Measurements from ENCODE around the gene UCHL3.

UCHL3 gene

DNA sequence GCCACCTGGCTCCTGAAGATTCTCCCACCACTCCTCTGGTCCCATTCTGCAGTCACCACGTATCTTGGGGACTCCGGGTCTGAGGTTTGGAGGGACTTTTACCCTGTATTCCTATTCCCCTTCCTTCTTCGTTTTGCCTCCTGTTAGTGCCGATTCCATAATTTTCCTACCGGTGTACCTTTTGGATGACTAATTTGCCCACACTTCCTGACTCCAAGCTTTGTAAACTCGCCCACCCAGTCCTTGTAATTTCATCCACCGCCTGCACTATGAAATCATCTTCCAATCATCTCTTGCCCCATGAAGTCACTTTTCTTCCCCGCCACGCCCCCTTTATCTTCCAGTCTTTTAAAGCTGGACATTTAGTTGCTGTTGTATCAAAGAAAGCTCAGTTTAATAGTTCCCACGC lies 572 bp downstream of the UCHL3 start:
- DNase-seq, result peak; percentile 26

DNA sequence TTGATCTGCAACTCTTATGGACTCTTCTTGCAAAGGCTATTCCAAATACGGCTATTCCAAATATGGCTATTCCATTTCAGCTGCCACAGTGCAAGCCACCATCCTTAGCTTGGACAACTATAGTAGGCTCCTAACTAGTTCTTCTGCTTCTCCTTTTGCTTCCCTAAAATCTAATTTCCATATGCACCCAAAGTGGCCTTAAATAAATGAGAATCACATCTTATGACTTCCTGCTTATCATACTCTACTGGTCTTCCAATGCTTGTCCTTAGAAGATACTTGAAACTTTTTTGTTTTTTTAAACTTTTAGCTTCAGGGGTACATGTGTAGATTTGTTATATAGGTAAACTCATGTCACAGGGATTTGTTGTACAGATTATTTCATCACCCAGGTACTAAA lies 4.9 kb downstream of the UCHL3 start:
- no peak for DNase-seq

DNA sequence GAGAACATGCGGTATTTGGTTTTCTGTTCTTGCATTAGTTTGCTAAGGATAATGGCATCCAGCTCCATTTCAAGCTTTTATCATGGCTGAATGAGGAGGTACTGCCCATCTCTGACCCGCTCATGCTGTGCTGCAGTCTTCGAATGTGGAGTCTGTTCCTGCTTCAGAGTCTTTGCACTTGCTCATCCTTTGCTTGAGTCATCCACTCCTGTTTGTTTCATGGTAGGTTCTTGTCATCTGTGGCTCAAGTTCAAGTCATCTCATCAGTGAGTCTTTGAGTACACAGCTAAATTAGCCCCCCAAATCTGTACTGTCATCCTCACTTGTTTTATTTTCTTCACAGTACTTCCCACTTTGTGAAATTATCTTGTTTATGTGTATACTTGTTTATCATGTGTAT lies 5.4 kb downstream of the UCHL3 start:
- DNase-seq, result no peak

DNA sequence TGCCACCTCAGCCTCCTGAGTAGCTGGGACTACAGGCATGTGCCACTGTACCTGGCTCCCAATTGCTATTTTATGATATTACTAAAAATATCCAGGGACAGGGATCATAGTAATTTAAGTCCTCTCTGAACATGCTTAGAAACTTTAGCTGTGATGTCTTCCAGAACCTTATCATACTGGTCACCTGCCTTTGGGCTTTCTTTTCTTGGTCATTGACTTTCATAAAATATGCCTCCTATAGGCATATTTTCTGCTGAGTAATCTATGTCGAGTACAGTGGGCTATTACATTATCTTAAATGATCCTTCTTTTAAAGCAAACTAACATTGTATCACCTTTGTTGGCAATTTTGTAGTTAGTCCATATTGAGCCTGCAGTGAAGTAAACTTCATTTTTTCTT lies 6.2 kb downstream of the UCHL3 start:
- no peak for DNase-seq

DNA sequence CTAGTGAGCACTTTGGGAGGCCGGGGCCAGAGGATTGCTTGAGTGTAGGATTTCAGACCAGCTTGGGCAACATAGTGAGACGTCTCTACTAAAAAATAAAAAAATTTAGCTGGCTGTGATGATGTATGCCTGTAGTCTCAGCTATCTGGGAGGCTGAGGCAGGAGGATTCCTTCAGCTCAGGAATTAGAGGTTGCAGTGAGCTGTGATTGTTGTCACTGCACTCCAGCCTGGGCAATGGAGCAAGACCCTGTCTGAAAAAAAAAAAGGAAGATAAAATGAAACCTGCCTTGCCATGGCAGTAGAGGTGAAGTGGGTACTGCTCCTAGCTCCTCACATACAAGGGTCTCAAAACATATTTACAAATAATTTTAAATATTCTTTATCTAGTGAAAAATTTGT lies 7.4 kb downstream of the UCHL3 start:
- DNase-seq, result no peak

DNA sequence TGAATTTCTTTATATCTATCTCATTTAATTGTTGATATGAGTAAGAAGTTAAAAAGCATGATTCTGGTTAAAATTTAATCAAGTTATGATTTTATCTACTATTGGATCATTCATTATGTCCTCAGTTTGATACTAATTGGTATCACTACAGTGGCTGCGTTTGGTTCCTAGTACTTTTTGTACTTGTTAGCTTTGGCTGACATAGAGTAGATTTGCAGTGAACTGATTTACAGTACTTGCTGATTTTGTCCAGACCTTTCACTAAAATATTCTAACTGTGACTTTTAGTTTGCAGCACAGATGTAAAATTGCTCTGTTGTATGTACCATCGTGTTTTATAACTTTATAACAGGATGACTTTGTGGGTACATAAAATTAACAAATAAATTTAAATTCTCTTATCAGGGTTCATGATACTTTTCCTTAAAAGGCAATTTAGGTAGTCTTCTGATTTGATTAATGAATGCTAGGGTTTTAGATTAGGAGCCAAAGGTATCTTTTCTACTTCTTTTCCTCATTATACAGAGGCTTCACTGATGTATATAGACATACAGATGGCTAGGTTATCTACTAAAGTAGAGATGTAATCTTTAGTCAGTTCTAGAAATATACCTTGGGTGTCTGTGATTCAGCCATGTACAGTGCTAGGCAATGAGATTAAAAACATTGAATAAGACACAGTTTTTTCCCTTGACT lies 8.7 kb downstream of the UCHL3 start:
- no peak for DNase-seq

DNA sequence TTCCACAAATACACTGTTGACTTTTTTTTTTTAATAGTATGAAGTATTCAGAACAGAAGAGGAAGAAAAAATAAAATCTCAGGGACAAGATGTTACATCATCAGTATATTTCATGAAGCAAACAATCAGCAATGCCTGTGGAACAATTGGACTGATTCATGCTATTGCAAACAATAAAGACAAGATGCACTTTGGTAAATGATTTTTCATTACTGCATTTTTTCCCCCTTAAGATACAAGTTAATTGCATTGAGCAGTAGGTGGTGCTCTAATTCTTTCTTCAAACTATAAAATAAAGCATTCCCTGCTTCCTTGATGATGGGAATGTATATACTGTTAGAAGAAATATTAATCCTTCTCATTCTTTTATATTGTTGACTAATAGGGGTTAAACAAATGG lies 17.1 kb downstream of the UCHL3 start:
- no peak for DNase-seq

DNA sequence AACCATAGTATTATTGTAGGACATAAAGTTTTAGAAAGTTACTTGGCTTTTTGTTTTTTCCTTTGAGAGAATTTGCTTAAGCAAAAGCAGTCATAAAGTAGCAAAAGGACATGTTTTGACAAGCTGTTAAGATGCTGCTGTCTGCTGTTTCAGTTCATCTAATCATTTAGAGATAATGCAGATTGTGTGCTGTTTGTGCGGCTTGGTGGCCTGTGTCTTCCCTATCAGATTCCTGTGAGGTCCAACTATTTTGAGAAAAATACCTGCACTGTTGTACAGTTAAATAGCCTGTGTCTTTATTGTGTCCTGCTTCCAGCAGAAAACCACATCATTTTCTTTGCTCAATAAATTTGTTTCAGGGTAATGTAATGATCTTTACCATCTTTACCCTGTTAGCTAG lies 20.0 kb downstream of the UCHL3 start:
- DNase-seq, result no peak

DNA sequence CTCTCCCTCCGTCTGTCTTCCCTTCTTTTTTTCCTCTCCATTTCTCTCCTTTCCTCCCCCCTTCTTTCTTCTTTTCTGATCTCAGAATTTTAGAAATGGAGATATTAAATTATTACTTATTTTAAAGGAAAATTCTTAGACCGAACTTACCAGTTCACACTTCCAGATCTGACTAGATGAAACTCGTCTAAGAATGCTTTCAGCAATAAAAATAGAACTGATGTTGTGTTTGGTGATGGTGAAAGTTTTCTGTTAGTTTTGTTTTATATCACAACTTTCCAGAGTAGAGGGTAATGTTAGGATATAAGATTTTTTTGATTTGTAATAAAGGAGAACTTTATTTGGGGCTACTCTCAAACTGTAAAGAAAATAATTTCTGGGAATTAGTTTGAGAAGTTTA lies 29.9 kb downstream of the UCHL3 start:
- DNase-seq, result no peak

DNA sequence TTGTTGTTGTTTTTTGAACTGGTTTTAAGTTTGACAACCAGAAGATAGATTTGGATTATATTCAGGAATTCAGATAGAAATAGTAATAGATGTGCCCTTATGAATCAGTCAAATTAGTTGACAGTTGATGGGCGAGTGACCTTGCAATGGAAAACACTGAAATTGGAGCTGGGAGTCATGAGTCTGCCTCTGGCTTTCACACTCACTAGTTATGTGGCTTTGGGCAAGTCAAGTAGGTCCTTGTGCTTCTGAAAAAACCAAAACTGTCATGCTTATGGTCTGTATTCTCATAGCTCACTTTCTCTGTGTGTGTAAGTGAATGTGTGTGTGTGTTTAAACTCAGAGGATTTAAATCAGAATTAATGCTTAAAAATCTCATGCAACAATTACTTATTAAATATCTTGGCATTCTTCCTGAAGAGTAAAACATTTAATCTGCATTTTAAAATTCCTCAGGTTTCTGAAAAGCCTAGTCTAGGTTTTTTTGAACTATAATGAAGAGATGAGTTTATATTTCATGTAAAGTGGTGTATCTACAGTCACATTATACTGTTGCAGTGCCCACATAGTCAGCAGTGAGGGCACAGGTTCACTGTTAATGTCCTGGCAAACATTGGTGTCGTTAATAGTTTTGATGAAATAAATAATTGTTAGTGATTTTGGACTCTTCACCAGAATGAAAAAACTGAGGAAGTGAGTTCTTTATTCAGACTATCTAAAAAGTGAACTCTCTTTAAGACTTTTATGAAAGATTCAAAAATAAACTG lies 32.5 kb downstream of the UCHL3 start:
- DNase-seq, result no peak

DNA sequence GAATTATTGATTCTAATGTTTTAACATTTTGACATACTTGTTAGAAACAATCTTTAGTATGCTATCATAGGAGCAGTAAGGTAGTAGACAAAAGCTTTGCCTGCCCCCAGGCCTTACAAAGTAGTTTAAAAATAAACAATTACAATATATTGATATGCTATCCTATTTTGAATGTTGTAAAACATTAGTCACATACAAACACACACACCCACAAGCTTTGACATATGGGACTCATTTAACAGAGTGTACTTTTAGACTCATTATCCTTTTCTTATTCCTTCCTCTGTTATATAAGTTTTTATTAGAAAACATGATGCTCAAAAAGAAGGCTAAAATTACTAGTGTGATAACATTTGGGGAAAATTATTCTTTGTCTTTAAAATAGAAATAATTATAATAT lies 33.5 kb downstream of the UCHL3 start:
- no peak for DNase-seq

DNA sequence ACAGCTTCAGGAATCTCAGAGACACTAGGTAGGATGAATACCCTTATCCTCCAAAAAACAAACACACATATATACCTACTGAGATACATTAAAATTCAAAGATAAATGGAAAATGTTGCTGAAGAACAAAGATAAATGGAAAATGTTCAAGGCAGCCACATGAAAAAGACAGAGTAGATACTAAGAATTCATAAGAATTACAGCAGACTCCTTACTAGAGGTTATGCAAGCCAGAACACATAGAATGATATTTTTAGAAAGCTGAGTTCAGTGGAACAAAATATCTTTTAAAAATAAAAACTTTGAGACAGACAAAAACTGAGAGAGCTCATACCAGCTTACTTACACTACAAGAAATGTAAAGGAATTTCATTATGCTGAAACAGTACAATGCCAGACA lies 35.6 kb downstream of the UCHL3 start:
- DNase-seq, result no peak

DNA sequence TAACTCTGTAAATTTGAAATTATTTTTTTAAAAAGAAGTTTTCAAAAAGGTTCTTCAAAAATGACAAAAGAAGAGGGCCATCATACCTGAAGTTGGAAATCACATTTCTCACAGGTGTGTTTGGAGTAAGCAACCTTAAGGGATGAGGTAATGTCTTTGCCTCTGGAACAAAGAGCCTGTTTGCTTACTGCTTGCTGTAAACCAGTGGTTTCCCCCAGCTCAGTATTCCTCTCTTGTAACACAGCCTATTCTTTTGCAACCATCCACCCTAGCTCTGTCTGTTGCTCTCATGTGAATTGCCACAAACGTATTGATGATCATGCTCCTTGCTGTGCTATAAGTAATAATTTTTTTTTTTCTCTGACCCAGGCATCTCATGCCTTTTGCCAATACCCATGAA lies 38.1 kb downstream of the UCHL3 start:
- no peak for DNase-seq

DNA sequence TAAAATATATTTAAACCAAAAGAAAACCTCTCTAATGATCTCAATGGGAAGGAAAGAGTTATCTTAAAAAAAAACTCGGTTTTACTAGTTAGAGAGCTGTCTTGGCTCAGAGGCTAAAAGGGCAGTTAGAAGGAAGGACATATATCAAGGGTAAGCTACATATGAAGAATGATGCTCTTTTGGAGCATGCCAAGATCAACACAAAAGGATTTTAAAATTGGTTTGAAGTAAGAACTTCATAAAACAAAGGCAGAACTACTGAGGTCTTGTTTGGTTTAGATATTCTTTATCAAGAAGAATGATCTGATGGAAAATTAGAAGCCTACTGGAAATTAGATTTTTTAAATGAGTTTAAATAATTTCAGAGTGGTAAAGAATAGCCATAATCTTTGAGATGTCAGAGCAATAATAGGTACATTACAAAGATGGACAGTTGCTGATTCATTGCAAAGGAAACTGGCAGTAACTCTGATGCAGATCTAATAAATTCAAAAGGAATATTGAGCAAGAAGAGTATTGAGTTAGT lies 47.1 kb downstream of the UCHL3 start:
- DNase-seq, result no peak

DNA sequence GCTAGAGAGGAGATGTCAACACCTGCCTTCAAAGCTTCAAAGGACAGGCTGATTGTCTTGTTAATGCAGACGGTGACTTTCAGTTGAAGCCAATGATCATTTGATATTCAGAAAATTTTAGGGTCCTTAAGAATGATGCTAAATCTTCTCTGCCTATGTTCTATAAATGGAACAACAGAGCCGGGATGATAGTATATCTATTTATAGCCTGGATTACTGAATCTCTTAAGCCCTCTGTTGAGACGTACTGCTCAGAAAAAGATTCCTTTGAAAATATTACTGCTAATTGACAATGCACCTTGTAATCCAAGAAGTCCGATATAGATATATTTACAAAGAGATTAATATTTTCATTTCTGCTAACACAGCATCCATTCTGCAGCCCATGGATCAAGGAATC lies 50.8 kb downstream of the UCHL3 start:
- DNase-seq, result no peak

DNA sequence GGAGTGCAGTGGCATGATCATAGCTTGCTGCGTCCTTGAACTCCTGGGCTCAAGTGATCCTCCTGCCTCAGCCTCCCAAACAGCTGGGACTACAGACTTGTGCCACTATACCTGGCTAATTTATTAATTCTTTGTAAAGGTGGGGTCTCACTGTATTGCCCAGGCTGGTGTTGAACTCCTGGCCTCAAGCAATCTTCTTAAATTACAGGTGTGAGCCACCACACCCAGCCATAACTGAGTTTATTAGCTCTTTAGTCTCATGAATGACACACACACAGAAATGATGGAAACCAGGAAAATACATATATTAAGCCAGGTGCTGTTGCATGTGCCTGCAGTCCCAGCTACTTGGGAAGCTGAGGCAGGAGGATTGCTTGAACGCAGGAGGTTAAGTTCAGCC lies 53.4 kb downstream of the UCHL3 start:
- DNase-seq, result no peak

DNA sequence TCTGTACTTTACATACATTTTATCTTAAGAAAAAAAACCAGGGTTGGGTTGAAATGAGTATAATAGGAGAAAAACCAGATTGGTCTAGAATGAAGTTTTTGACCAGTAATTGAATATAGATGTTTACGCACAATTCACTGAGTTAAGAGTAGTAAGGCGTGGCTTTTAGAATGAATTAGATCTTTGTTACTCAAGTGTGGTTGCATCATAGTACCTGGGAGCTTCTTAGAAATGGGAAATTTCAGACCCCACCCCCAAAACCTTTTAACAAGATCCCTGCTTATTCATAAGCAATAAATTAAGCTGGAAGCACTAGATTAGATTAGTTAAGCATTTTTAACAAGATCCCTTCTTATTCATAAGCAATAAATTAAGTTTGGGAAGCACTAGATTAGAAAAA lies 57.9 kb downstream of the UCHL3 start:
- no peak for DNase-seq

DNA sequence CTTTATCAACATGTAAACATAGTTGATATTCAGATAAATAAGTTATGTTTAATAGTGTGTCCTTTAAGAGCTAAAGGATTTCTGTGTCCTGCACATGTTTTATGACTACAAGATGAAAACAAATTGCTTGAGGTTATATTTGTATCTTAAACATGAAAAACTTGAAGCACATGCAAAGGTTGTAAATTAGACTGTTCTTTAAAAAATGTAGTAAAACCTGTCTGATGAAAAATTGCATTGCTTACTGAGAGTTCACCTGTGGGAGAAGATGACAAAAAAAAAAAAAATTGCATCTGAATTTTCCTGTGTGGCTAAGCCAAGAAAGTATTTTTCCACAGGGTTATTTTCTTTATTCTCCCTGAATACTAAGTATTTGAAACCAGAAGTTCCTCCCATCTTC lies 60.9 kb downstream of the UCHL3 start:
- DNase-seq, result no peak

DNA sequence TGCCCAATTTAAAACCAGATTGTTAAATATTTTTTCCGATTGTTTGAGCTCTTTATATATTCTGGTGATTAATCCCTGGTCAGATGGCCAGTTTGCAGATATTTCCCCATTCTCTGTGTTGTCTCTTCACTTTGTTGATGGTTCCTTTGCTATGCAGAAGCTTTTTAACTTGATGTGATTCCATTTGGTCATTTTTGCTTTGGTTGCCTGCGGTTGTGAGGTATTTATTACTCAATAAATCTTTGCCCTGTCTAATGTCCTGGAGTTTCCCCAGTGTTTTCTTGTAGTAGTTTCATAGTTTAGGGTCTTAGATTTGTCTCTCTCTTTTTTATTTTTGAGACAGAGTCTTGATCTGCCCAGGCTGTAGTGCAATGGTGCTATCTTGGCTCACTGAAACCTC lies 62.8 kb downstream of the UCHL3 start:
- DNase-seq, result no peak

DNA sequence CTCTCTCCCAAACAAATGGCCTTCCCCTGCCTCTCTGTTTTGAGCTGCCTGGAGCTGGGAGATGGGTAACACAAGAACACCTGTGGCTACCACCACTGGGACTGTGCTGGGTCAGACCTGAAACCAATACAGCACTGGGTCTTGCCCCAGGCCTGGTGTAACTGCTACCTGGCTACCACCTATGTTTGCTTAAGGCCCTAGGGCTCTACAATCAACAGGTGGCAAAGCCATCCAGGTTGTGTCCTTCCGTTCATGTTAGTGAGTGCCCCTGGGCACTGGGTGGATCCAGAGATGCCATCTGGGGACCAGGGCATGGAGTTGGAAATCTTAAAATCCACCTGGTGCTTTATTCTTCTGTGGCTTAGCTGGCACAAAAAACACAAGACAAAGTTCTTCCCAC lies 67.6 kb downstream of the UCHL3 start:
- no peak for DNase-seq

DNA sequence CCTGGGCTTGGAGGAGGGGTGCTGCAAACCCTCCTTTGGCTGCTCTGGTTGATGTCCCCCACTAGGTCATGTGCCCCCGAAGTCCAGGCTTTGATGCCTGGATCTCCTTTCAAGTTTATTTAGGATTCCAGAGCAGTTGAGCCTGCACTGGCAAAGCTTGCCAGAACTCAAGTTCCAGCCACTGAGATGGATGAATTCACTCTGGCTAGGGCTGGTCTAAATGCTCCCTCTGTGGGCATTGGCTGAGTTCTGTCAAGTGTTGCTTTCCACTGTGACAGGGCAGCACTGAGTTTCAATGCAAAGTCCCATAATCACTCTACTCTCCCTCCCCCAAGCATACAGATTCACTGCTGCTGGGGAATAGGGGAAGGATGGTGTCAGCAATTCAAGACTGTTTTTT lies 68.7 kb downstream of the UCHL3 start:
- no peak for DNase-seq

DNA sequence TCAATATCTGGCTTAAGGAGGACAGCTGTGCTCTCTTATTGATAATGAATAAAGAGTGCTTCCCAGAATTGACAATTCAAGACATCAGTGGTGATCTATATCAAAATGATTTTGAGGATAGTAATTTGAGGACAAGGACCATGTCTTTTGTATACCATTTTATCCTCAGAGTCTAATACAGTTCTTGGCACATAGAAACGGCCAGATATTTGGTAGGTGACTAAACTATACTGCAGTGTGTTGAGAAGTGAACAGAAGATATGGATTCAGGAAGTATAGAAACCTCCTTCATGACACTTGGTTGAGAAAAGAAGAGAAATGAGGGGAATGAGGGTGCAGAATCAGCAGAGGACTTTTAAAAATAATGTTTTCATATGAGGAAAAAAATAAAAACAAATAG lies 70.4 kb downstream of the UCHL3 start:
- DNase-seq, result no peak

DNA sequence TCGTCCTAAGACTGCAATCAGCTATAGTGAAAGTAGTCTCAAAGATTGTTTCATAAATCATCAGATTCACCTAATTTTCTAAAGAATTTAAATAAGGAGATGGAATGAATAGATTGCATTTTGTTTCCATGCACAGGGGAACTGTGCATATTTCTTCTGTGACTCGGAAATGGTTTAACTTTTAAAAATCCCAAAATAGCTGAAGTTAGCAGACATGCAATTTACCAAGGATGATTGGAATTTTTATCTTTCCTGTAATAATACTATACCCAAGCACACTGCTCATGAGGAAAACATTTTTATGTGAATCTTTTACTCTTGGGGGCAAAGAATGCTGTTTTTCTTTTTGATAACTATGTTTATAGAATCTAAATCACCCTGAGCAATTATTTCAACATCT lies 71.6 kb downstream of the UCHL3 start:
- no peak for DNase-seq

DNA sequence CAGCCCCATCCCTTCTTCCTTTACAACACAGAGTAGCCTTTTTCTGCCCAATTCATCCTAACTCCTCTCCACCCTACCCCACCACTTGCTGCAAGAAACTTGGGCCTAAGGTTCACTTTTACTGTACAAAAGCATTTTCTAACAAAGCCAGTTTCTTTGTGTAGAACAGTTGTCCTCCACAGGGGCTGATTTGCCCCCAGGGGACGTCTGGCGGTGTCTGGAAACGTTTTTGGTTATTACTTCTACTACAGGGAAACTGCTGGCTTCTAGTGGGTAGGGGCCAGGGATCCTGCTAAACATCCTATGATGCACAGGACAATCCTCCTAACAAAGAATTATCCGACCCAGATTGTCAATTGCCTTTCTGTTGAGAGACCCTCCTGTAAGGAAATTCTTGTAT lies 79.2 kb downstream of the UCHL3 start:
- DNase-seq, result no peak

DNA sequence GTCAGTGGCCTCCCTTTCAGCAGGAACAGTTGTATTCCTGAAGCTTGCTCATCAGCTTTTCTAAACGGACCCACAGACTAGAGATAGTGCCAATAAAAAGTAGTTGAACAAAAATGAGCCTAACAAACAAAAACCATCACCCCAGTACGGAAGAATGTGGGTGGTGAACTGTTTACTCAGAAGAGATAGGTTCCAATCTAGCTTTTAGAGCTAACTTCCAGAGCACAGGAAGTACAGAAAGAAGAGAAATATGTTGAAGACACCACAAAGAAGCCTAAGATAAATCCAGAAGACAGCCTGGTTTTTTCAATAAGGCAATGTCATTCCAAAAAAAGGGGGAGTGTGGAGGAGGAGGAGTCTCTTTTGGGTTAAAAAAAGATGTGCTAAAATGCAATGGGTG lies 83.7 kb downstream of the UCHL3 start:
- DNase-seq, result no peak
